Astrocyte (in vitro differentiated cells and primary cell): ENCODE measurements around the gene SLC26A6. TPM values are rescaled to one million over a fixed set of nuclear protein-coding genes. Genes with fewer than 3 reads are reported as not detected.

Source experiments
- DNase-seq: peaks from one replicate; pipeline ENCODE4 v3.0.0-alpha.2; 2010; ENCODE audit warnings: low read depth
- FAIRE-seq: peaks from 2 replicates; lab custom pipeline; 2011; peaks lifted over from hg19 to GRCh38; lab: Jason Lieb, UNC
- H2AFZ ChIP-seq: 2 replicates; pipeline ENCODE4 v1.6.0; 2012; ENCODE audit warnings: low read depth, low read length, inconsistent platforms
- H3K27ac ChIP-seq: 2 replicates; pipeline ENCODE4 v1.5.1; 2011; ENCODE audit warnings: low read depth, low read length, inconsistent platforms
- H3K27me3 ChIP-seq: 2 replicates; pipeline ENCODE4 v1.6.0; 2011; ENCODE audit warnings: low read length, inconsistent platforms; ENCODE audit not compliant: insufficient read depth
- H3K36me3 ChIP-seq: 2 replicates; pipeline ENCODE4 v1.5.1; 2011; ENCODE audit warnings: low read length, inconsistent platforms; ENCODE audit not compliant: insufficient read depth
- H3K4me1 ChIP-seq: 2 replicates; pipeline ENCODE4 v1.5.1; 2011; ENCODE audit warnings: low read length, inconsistent platforms; ENCODE audit not compliant: insufficient read depth
- H3K4me2 ChIP-seq: 2 replicates; pipeline ENCODE4 v1.6.0; 2012; ENCODE audit warnings: low read length, inconsistent platforms
- H3K4me3 ChIP-seq: 2 replicates; pipeline ENCODE4 v1.5.1; 2011; ENCODE audit warnings: low read depth, mild to moderate bottlenecking, low read length, inconsistent platforms; ENCODE audit not compliant: insufficient read depth
- H3K79me2 ChIP-seq: 2 replicates; pipeline ENCODE4 v1.6.0; 2012; ENCODE audit warnings: mild to moderate bottlenecking, low read length, inconsistent platforms; ENCODE audit not compliant: insufficient read depth
- H3K9ac ChIP-seq: 2 replicates; pipeline ENCODE4 v1.6.0; 2012; ENCODE audit warnings: mild to moderate bottlenecking, low read length, inconsistent platforms
- H3K9me3 ChIP-seq: 2 replicates; pipeline ENCODE4 v1.5.1; 2012; ENCODE audit warnings: low read depth, mild to moderate bottlenecking, low read length, inconsistent platforms; ENCODE audit not compliant: insufficient read depth
- H4K20me1 ChIP-seq: 2 replicates; pipeline ENCODE4 v1.6.0; 2012; ENCODE audit warnings: low read length, inconsistent platforms; ENCODE audit not compliant: insufficient read depth
- H3K27ac Mint-ChIP-seq: one replicate; pipeline ENCODE4 v1.8.0; 2021; ENCODE audit warnings: mild to moderate bottlenecking, mixed read lengths; ENCODE audit not compliant: unreplicated experiment
- H3K27me3 Mint-ChIP-seq: one replicate; pipeline ENCODE4 v1.8.0; 2021; ENCODE audit warnings: low read depth, mixed read lengths; ENCODE audit not compliant: unreplicated experiment
- H3K36me3 Mint-ChIP-seq: one replicate; pipeline ENCODE4 v1.8.0; 2021; ENCODE audit warnings: low read depth, mixed read lengths; ENCODE audit not compliant: unreplicated experiment
- H3K4me1 Mint-ChIP-seq: one replicate; pipeline ENCODE4 v1.8.0; 2021; ENCODE audit warnings: low read depth, mixed read lengths; ENCODE audit not compliant: unreplicated experiment
- H3K4me3 Mint-ChIP-seq: one replicate; pipeline ENCODE4 v1.8.0; 2021; ENCODE audit warnings: mild to moderate bottlenecking, moderate library complexity, mixed read lengths; ENCODE audit not compliant: unreplicated experiment
- H3K9me3 Mint-ChIP-seq: one replicate; pipeline ENCODE4 v1.8.0; 2021; ENCODE audit warnings: mild to moderate bottlenecking, mixed read lengths; ENCODE audit not compliant: unreplicated experiment
- CTCF ChIP-seq: IDR thresholded peaks from 2 replicates; pipeline ENCODE4 v1.5.1; 2011; ENCODE audit warnings: low read depth, mild to moderate bottlenecking, inconsistent platforms, low read length, moderate library complexity; ENCODE audit not compliant: insufficient read depth
- EZH2 ChIP-seq: IDR thresholded peaks from 2 replicates; pipeline ENCODE4 v1.6.1; 2012; ENCODE audit warnings: mild to moderate bottlenecking, low read length, inconsistent platforms; ENCODE audit not compliant: insufficient read depth
- total RNA-seq: library from RNA; stranded (reverse); gene quantifications from 2 replicates; pipeline ENCODE4 v1.2.1, GENCODE V29; 2021

SLC26A6 gene
- total RNA-seq, 1 donor from 2014 or later: 32.0 TPM

GRCh38 chr3:48633743-48634142 lies 1.5 kb downstream of the SLC26A6 start:
- peak overlapping the region; percentile 87 for H3K4me2 ChIP-seq
- H3K9me3 Mint-ChIP-seq: no peaks in the 10 kb centered on the region
- no peak overlapping the region for H3K4me3 ChIP-seq
- peaks cover 16% of the 10 kb centered on the region for H3K4me1 Mint-ChIP-seq
- H2AFZ ChIP-seq: no peak overlapping the region
- peak overlapping the region; percentile 85 for H3K9ac ChIP-seq
- H3K27ac Mint-ChIP-seq: no peak overlapping the region
- peaks cover 34% of the 10 kb centered on the region for H4K20me1 ChIP-seq
- H3K9me3 ChIP-seq: no peaks in the 10 kb centered on the region
- H3K36me3 ChIP-seq: peaks cover 4% of the 10 kb centered on the region
- peaks cover 16% of the 10 kb centered on the region for H3K4me1 ChIP-seq
- FAIRE-seq (no peak), DNase-seq (no peak)
- no peaks in the 10 kb centered on the region for H3K27me3 ChIP-seq
- TF ChIP-seq CTCF: no peak
- no peak for TF ChIP-seq EZH2
- no peaks in the 10 kb centered on the region for H3K27me3 Mint-ChIP-seq
- peak overlapping the region; percentile 88 for H3K4me3 Mint-ChIP-seq
- no peak overlapping the region for H3K27ac ChIP-seq
- peaks cover 30% of the 10 kb centered on the region for H3K36me3 Mint-ChIP-seq
- peaks cover 22% of the 10 kb centered on the region for H3K79me2 ChIP-seq

DNA sequence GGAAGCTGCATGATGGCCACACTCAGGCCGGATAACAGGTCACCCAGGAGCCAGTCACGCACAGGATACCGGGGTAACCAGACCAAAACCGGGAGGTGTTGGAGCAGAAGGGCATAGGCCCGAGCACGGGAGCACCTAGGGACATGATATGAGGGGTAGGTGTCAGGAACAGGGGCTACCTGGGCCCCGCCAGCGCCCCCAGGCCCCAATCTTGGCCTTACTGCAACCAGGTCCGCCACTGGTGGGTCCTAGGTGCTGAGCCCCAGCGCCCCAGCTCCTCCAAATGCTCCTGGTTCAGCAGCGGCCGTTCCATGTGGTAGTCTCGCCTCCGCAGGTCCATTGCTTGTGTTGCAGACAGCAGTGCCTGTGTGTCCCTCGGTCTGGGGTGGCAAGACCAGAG lies 2.0 kb downstream of the SLC26A6 start:
- Histone ChIP-seq H3K9ac (no peak overlapping the region), H3K4me3 (no peak overlapping the region), H4K20me1 (peaks cover 34% of the 10 kb centered on the region), H3K9me3 (no peaks in the 10 kb centered on the region), H3K4me1 (peaks cover 16% of the 10 kb centered on the region), H3K4me2 (no peak overlapping the region), H3K27ac (no peak overlapping the region), H3K36me3 (peaks cover 4% of the 10 kb centered on the region), H3K27me3 (no peaks in the 10 kb centered on the region), H2AFZ (no peak overlapping the region), H3K79me2 (peaks cover 22% of the 10 kb centered on the region)
- TF ChIP-seq EZH2 (no peak), CTCF (no peak)
- H3K4me1 Mint-ChIP-seq: peaks cover 16% of the 10 kb centered on the region
- peaks cover 29% of the 10 kb centered on the region for H3K36me3 Mint-ChIP-seq
- FAIRE-seq (no peak), DNase-seq (no peak)
- H3K4me3 Mint-ChIP-seq: no peak overlapping the region
- H3K27ac Mint-ChIP-seq: no peak overlapping the region
- H3K27me3 Mint-ChIP-seq: no peaks in the 10 kb centered on the region
- H3K9me3 Mint-ChIP-seq: no peaks in the 10 kb centered on the region

DNA sequence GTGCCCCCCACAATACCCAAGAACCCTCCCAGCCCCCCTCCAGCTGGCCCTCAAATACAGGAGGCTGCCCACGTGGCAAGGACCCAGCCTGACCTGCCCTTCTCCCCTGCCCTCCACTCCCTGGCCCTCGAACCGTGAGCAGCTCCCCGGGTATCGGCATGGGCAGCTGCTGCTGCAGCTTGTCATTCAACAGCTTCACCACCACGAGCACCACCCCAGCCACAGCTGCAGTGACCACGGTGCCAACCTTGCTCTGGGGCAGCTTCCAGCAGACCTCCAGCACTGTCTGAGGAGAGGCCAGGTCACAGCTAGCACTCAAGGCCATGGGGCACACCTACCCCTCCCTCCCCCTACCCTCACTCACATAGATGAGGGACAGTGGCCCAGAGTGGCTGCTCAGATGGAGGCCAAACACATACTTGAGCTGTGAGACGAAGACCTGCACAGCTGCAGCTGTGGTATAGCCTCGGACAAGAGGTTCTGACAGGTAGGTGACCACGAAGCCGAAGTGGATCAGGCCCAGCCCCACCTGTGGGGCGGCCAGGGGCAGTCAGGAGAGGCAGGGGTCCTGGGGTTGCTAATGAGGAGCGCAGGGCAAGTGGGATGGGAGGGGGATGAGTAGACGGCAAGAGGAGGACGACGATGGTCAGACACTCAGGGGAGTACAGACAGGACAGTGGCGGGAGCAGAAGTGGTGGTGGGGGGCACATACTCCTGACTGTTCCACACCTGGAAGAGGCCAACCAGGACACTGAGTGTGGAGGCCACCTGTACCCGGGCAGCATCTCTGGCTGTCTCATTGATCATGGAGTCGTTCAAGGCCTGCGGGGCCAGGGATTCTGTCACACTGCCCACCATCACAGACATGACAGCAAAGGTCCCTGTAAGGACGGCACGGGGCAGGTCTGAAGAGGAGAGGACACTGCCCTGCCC lies 3.5 kb downstream of the SLC26A6 start:
- H3K9me3 ChIP-seq: no peaks in the 10 kb centered on the region
- no peak overlapping the region for H3K4me3 ChIP-seq
- Mint-ChIP-seq H3K9me3 (no peaks in the 10 kb centered on the region), H3K27me3 (no peaks in the 10 kb centered on the region), H3K36me3 (peaks cover 35% of the 10 kb centered on the region), H3K4me1 (peaks cover 13% of the 10 kb centered on the region), H3K4me3 (no peak overlapping the region), H3K27ac (no peak overlapping the region)
- H3K9ac ChIP-seq: no peak overlapping the region
- no peak for TF ChIP-seq EZH2
- no peak for TF ChIP-seq CTCF
- no peaks in the 10 kb centered on the region for H3K27me3 ChIP-seq
- H3K27ac ChIP-seq: no peak overlapping the region
- peaks cover 22% of the 10 kb centered on the region for H3K79me2 ChIP-seq
- FAIRE-seq (no peak), DNase-seq (no peak)
- H3K4me2 ChIP-seq: no peak overlapping the region
- peaks cover 34% of the 10 kb centered on the region for H4K20me1 ChIP-seq
- H3K4me1 ChIP-seq: peaks cover 16% of the 10 kb centered on the region
- peaks cover 6% of the 10 kb centered on the region for H3K36me3 ChIP-seq
- H2AFZ ChIP-seq: no peak overlapping the region
